Neural crest cell (in vitro differentiated cells): Measurements from ENCODE around the gene FKBP5. TPM values are rescaled to one million over a fixed set of nuclear protein-coding genes. Genes with fewer than 3 reads are reported as not detected.

Source experiments
- DNase-seq: peaks from one replicate; pipeline ENCODE4 v3.0.0; 2021; ENCODE audit warnings: low read depth, mixed read lengths, low spot score
- H3K27ac Mint-ChIP-seq: one replicate; pipeline ENCODE4 v1.8.0; 2021; ENCODE audit warnings: mild to moderate bottlenecking, mixed read lengths; ENCODE audit not compliant: unreplicated experiment
- H3K27me3 Mint-ChIP-seq: 2 replicates; pipeline ENCODE4 v1.8.0; 2021; ENCODE audit warnings: low read depth, mild to moderate bottlenecking, mixed read lengths
- H3K36me3 Mint-ChIP-seq: 2 replicates; pipeline ENCODE4 v1.8.0; 2021; ENCODE audit warnings: low read depth, mild to moderate bottlenecking, mixed read lengths
- H3K4me1 Mint-ChIP-seq: 2 replicates; pipeline ENCODE4 v1.8.0; 2021; ENCODE audit warnings: mixed read lengths
- H3K4me3 Mint-ChIP-seq: one replicate; pipeline ENCODE4 v1.8.0; 2021; ENCODE audit warnings: mild to moderate bottlenecking, mixed read lengths
- H3K9me3 Mint-ChIP-seq: 2 replicates; pipeline ENCODE4 v1.8.0; 2021; ENCODE audit warnings: mixed read lengths
- CTCF ChIP-seq: fragments of 200-600 bp; sonication (generic); conservative IDR thresholded peaks from 2 replicates; pipeline ENCODE4 v1.5.0; 2021; ENCODE audit warnings: antibody characterized with exemption, mild to moderate bottlenecking
- total RNA-seq: library from RNA; stranded (reverse); gene quantifications from 2 replicates; pipeline ENCODE4 v1.2.1, GENCODE V29; 2021

Gene FKBP5
- total RNA-seq, 1 donor from 2014 or later: 39.6 TPM

- TF ChIP-seq CTCF: no peak
- no peak overlapping the region for H3K4me3 Mint-ChIP-seq
- DNase-seq: no peak
- H3K9me3 Mint-ChIP-seq: no peaks in the 10 kb centered on the region
- H3K4me1 Mint-ChIP-seq: no peaks in the 10 kb centered on the region
- no peak overlapping the region for H3K27ac Mint-ChIP-seq
- H3K36me3 Mint-ChIP-seq: no peaks in the 10 kb centered on the region
- no peaks in the 10 kb centered on the region for H3K27me3 Mint-ChIP-seq
These were observed 40.5 kb downstream of the FKBP5 start for GRCh38 chr6:35648203-35648602.

- Mint-ChIP-seq H3K4me3 (no peak overlapping the region), H3K9me3 (no peaks in the 10 kb centered on the region), H3K4me1 (no peaks in the 10 kb centered on the region), H3K27me3 (no peaks in the 10 kb centered on the region), H3K27ac (no peak overlapping the region), H3K36me3 (no peaks in the 10 kb centered on the region)
- DNase-seq: no peak
- TF ChIP-seq CTCF: no peak
These were observed 41.3 kb downstream of the FKBP5 start for GRCh38 chr6:35647400-35647799.

- no peak for DNase-seq
- no peaks in the 10 kb centered on the region for H3K4me1 Mint-ChIP-seq
- H3K36me3 Mint-ChIP-seq: peaks cover 2% of the 10 kb centered on the region
- H3K4me3 Mint-ChIP-seq: no peak overlapping the region
- H3K27me3 Mint-ChIP-seq: no peaks in the 10 kb centered on the region
- TF ChIP-seq CTCF: no peak
- H3K9me3 Mint-ChIP-seq: no peaks in the 10 kb centered on the region
- H3K27ac Mint-ChIP-seq: no peak overlapping the region
These were observed 45.6 kb downstream of the FKBP5 start for GRCh38 chr6:35643162-35643535.

GRCh38 chr6:35642471-35643161 is 46.1 kb downstream of the FKBP5 start:
- H3K4me3 Mint-ChIP-seq: no peak overlapping the region
- no peak for TF ChIP-seq CTCF
- H3K27me3 Mint-ChIP-seq: no peaks in the 10 kb centered on the region
- H3K4me1 Mint-ChIP-seq: no peaks in the 10 kb centered on the region
- H3K27ac Mint-ChIP-seq: no peak overlapping the region
- DNase-seq: no peak
- no peaks in the 10 kb centered on the region for H3K9me3 Mint-ChIP-seq
- H3K36me3 Mint-ChIP-seq: peaks cover 2% of the 10 kb centered on the region

- Mint-ChIP-seq H3K36me3 (peaks cover 2% of the 10 kb centered on the region), H3K27me3 (no peaks in the 10 kb centered on the region), H3K4me3 (no peak overlapping the region), H3K27ac (no peak overlapping the region), H3K4me1 (peaks cover 4% of the 10 kb centered on the region), H3K9me3 (no peaks in the 10 kb centered on the region)
- TF ChIP-seq CTCF: no peak
- no peak for DNase-seq
These were observed 48.6 kb downstream of the FKBP5 start for GRCh38 chr6:35640017-35640664.
